DMS 273 (cell line): ENCODE measurements around the gene TFB1M.

Source experiments
- DNase-seq: peaks from one replicate; lab custom pipeline; 2025; ENCODE audit not compliant: unreplicated experiment; lab: John Stamatoyannopoulos, UW

Gene TFB1M

GRCh38 chr6:155306958-155307357, 7.3 kb downstream of the TFB1M start:
- no peak for DNase-seq

- no peak for DNase-seq
Observed at GRCh38 chr6:155303361-155303870, 10.9 kb downstream of the TFB1M start.

GRCh38 chr6:155301867-155302266, 12.4 kb downstream of the TFB1M start:
- DNase-seq: no peak

- no peak for DNase-seq
Observed at GRCh38 chr6:155297669-155298068, 16.6 kb downstream of the TFB1M start.

- DNase-seq: no peak
Observed at GRCh38 chr6:155292711-155293110, 21.6 kb downstream of the TFB1M start.

GRCh38 chr6:155291291-155291690, 23.0 kb downstream of the TFB1M start:
- DNase-seq: no peak

- DNase-seq: no peak
Observed at GRCh38 chr6:155290491-155290890, 23.8 kb downstream of the TFB1M start.

- no peak for DNase-seq
Observed at GRCh38 chr6:155287762-155288161, 26.5 kb downstream of the TFB1M start.

- no peak for DNase-seq
Observed at GRCh38 chr6:155284775-155285174, 29.5 kb downstream of the TFB1M start.

GRCh38 chr6:155278319-155279049, 35.8 kb downstream of the TFB1M start:
- no peak for DNase-seq

- DNase-seq: no peak
Observed at GRCh38 chr6:155276638-155277037, 37.6 kb downstream of the TFB1M start.

- DNase-seq: no peak
Observed at GRCh38 chr6:155275808-155276480, 38.3 kb downstream of the TFB1M start.

GRCh38 chr6:155274533-155274932, 39.8 kb downstream of the TFB1M start:
- no peak for DNase-seq

GRCh38 chr6:155274106-155274505, 40.2 kb downstream of the TFB1M start:
- DNase-seq: no peak

GRCh38 chr6:155273431-155273830, 40.9 kb downstream of the TFB1M start:
- DNase-seq: peak; percentile 16

- DNase-seq: no peak
Observed at GRCh38 chr6:155272353-155273232, 41.7 kb downstream of the TFB1M start.

GRCh38 chr6:155271145-155271544, 43.1 kb downstream of the TFB1M start:
- DNase-seq: no peak

GRCh38 chr6:155270561-155271091, 43.7 kb downstream of the TFB1M start:
- DNase-seq: no peak

- DNase-seq: no peak
Observed at GRCh38 chr6:155269765-155270164, 44.5 kb downstream of the TFB1M start.

GRCh38 chr6:155268088-155268867, 46.0 kb downstream of the TFB1M start:
- DNase-seq: peak; percentile 52
